HG02870 (cell line): ENCODE data around the gene COPZ1.
A peak's percentile ranks its signal among the peaks of the same experiment; 100 is the strongest.

ENCODE experiments used
- ATAC-seq: cut with Tn5 transposase; IDR thresholded peaks from one replicate; pipeline ENCODE4 v1.9.1; 2021; ENCODE audit warnings: mild to moderate bottlenecking, moderate library complexity; ENCODE audit not compliant: unreplicated experiment

Gene COPZ1

DNA sequence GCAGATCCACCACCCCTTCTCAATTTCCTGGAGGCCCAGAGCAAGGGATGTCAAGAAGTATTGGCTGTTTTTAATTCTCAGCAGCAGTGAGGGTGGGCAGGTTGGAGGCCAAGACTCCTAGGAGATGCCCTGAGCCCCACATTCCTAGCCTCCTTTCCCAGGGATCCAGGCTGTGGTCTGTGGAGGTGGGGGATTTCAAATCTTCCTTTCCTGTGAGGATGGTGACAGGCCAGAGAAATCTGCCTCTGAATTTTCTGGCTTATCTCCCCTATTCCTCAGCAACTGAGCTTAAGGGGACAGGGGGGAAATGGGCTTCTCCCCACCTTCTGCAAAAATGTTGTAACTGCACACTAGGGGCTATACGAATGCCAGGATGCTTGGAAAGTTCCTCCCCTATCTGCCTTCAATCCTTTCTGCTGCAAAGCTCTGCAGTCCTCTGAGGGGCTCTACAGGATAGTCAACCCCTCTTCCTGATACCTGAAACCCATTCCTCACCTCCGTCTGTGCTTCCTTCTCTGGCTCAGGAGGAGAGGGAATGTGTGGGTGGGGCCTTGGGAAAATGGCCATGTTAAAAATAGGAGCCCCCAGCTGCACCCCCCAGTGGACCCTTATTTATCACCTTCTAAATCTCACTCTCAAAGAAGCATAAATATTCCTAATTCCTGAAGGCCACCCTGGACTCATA is 32.7 kb downstream of the COPZ1 start:
- ATAC-seq, result no peak

- no peak for ATAC-seq
Measured at GRCh38 chr12:54358191-54358944, 33.4 kb downstream of the COPZ1 start.

DNA sequence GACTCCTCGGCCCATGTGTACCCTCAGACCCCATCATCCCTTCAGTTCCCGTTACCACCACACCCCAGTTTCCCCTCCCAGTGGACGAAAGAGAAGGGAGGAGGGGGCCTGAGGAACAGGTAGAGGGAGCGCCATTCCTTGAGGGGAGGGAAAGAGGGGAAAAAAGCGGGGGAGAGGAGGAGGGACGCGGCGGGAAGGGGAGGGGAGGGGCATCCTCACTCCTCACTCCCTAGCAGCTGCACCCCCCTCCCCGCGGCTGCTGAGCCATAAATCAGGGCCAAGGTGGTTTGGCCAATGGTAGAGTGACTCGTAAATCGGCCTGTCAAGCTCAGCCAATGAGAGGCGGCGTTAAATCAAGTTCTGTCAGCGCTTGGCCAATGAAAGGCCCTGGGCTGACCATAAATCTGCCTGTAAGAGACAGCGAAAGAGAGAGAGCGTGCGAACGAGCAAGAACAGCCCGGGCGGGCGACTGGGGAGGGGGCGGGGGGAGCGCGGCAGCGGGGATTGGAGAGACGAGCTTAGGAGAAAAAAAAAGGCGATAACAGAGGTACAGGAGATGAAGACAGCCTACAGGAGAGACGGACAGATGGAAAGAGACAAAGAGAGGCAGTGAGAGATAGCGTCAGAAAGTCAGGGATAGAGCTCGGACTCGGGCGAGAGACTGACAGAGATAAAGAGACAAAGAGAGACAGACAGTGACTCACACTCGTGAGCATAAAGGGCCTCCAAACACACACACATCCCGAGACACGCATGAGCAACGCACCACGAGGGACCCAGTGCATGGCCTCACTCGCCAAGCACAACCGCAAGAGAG is 34.2 kb downstream of the COPZ1 start:
- peak; percentile 98 for ATAC-seq

DNA sequence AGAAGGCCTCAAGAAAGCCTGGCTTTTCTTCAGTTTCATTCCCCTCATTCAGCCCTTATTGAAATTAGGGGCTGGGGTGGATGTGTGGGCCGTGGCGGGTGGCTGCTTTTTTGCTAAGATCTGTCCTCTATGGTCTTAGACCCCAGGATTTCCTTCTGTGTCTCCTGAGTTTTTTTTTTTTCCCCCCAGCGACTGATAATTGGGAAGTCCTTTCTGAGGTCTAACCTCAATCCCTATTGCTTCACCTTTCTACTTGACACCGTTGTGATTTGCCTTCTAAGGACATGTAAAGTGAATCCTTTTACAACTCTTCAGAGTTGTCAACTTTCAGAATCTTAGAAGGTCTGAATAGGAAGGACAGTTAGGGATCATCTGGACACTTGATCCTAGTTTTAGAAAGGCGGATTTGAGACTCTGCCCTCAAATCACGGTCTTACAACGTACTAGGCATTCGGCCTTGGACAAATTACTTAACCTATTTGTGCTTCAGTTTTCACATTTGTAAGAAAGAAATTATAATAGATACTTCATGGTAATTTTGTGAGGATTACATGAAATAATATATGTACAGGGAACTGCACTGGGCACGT is 34.9 kb downstream of the COPZ1 start:
- no peak for ATAC-seq

DNA sequence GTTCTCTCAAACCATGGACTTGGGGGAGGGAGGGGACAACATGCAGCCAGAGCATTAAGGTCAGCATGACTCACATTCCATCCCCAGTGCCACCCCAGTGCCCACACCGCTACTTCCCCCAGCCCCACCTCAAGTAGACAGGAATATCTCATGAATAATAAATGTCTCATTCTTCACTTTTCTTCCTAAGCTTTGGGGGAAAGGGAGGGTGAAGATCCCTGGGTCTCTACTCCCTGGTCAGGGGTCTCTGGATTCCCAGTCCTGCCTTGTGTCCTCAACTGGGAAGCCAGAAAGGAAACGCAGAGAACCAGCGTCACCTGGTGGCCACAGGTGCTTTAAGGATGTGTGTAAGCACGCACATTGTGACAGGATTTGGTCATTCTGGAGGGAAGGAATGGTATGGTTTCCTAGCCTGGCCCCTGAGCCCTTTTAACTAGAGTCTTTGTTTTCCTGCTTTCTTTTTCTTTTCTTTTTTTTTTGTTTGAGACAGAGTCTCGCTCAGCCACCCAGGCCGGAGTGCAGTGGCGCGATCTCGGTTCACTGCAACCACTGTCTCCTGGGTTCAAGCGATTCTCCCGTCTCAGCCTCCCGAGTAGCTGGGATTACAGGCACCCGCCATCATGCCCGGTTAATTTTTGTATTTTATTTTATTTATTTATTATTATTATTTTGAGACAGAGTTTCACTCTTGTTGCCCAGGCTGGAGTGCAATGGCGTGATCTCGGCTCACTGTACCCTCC is 36.0 kb downstream of the COPZ1 start:
- no peak for ATAC-seq

DNA sequence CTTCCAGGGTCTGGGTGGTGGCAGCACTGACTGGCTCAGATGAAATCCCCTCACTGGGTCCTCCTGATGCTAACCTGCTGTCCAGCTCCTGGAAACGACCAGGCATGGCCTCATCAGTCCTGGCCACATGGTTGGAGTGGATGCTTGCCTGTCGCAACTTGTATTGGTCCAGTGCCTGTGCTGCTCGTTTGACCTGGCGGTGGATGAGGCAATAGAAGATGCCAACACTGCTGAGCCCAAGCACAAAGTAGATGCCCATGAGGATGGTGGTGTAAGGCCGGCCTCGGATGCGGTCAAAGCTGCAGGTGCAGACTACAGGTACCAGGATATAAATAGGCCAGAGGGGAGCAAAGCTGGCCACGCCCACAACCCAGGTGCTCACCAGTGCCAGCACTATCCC is 38.1 kb downstream of the COPZ1 start:
- no peak for ATAC-seq

- ATAC-seq, result no peak
Measured at GRCh38 chr12:54363618-54364017, 38.7 kb downstream of the COPZ1 start.

- ATAC-seq, result peak; percentile 44
Measured at GRCh38 chr12:54364413-54364812, 39.5 kb downstream of the COPZ1 start, which contains the start of gene GPR84. TSS of gene GPR84 (minus strand) at chr12:54364486. CDS start at chr12:54363851, 635 bp downstream.

DNA sequence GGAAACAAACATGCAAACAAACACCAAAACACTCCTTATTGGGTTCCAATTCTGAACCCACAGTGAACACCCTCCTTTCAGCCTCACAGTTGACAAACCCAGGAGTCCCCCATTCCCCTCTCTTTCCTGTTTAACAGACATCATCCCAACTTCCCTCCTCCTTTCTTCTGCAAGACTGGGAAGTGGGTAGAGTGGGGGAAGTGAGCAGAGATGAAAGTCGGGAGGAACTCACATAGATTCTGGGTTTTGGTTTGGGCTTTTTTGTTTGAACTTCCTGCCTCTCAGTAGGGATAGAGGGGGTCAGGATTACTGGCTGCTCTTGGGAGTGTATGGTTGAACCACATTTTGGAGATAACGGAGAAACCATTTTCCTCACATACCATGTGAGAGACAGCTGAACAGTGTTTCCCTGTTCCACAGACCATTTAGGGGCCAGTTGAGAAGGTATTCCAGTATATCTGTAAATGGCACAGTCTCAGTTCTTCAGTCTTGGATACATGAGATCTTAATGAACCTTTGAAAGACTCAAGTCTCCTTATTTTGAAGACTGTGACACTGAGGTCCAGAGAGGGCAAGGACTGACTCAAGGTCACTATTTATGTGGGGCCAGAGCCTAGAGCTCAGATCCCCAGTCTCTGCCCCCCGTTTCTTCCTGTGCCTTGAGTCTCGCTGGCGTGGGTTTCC is 43.2 kb downstream of the COPZ1 start:
- peak; percentile 20 for ATAC-seq

DNA sequence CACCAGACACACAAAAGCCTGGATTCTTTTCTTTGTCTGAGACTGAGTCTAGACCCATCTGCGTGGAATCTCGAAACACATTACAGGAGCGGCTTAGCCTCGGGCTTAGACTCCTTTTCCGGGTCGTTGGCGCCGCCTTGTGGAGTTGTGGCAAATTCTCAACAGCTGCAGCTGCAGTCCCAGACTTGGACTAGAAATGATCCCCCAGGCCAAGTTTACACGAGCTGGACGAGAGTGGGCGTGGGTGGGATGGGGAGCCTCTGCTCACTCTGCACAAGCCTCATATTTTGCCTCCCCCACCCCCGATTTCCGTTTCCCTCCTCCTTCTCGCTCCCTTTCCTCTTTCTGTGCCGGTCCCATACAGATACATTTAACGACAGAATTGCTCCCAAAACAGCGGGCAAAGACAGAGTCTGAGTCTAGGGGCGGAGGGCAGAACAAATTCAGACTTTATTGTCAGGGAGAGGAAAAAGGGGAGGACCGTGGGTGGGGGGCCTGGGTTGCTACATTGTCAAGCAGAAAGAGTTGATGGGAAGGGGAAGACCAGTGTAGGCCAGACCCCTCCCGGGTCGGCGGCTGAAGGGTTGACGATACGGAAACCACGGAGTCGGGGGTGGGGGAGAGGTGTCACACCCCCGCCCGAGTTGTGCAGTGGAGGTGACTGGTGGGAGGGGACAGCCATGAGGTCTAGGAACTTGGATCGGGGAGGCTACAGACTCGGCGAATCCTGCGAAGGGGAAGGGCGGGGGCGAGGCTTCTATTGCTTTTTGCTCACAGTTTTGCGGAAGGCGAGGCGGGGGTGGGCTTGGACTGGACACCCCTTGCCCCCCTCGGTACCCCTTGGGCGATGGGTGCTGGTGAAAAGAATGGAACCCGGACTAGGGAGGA is 44.0 kb downstream of the COPZ1 start:
- peak; percentile 73 for ATAC-seq

DNA sequence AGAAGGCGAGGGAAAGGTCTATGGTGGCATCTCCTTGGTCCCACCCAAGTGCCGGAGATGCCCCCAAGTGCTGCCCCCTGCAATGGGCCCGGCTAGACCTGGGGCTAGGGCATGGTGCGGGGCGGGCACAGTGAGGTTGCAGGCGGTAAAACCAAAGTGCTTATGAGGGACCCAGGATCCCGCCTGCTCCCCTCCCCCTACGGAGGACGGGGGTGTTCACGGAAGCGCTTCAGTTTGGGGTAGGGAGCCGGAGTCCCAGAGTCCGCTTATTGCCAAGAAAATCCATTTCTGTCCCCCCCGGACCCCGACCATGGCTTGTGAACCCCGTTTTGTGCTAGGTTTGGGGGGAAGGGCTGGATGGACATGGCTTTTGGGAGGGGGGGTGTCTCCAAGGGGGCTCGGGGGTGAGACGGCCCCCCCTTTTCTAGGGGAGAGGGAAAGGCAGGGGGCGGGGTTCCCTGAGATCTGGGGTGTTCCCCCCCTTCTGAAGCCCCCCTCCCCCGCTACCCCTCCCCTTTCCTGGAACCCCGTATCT is 44.7 kb downstream of the COPZ1 start:
- no peak for ATAC-seq

DNA sequence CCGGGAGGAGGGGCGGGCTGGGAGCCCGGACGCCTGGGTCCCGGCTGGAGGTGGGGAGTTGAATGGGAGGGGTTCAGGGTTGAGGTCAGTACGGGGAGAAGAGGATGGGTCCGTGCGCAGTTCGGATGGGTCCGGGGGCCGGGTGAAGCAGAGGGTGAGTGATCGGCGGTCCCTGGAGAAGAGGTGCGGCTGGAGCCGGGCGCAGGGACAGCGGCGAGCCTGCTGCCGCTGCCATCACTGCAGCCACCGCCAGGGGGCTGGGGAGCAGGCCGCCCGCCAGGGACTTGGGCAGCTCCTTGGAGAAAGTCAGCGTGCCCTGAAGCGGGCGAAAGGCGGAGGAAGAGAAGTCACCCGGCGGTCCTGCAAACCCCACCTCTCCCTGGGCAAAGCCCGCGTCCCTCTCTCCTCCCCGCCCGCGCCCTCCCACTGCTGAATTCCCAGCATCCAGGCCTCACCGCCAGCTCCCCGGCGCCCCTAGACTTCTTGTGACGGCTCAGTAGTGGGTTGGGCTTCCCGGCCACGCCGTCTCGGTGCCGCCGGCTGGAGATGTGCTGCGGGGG is 45.3 kb downstream of the COPZ1 start:
- no peak for ATAC-seq

GRCh38 chr12:54371328-54372112 is 46.6 kb downstream of the COPZ1 start:
- no peak for ATAC-seq

DNA sequence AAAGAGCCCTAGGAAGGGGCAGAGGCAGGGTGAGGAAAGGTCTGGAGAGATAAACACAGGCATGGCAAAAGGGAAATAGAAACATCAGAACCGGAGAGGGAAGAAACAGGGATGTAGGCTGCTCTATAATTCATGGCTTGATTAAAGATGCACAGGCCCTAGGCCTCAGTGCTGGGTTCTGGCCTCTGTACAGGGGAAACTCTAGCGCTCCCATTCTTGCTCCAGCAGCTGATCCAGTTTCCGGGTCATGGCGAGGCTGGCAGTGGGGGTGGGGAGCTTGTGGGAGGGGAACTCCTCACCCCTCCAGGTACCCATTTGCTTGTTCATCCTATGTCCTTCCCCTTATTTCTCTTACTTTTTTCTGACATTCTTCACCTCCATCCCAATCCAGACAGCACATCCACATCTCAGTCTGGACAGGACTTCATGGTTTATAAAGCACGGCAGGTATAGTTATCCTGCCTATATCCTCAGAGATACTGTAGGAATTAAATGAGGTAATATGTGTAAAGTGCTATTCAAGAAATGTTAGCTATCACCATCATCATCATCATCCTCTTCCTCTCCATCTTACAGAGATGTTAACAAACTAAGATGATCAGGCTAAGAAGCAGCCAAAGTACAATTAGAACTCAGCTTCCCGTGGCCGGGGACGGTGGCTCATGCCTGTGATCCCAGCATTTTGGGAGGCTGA is 47.3 kb downstream of the COPZ1 start:
- no peak for ATAC-seq

DNA sequence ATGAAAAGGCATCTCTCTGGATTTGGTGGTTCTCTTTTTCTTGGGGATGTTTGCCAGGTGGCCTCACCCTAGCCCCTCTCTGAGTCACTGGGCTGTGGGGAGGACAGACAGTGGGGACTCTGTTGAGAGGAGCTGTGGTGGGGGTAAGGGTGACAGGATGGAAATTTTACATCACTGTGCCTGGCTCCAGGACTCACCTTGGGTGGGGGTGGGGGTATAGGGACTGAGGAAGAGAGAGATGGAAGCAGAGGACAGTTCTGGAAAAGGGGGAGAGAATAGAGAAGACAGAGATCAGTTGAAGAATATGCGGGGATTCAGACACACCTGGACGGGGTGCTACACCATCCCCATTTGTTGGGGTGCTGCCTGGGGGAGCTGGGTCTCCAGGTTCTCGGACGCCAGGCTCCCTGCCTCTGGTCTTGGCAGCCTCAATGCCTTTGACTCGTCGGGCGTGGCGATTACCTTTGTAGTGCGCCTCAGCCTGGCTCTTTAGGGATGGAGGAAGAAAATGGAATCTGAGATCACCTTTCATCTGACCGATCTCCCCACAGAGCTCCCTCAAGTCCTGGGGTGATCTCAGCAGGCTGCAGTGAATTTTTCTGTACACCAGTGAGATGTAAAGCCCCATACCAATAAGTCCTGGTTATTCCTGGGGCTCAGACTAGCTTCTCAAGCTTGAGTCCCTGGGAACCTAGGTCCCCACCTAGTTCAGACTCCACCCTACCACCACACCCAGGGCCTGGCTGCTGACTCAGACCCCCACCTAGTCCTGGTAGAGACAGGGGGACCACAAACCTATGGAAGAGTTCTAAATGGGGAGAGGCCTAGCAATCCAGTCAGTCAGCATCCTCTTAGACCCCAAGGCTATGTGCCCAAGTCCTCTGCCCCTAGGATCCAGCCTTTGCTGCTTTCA is 49.0 kb downstream of the COPZ1 start:
- ATAC-seq, result no peak
